Measurements from ENCODE around the gene TMEM150B. TPM values are rescaled to one million over a fixed set of nuclear protein-coding genes. Genes with fewer than 3 reads are reported as not detected.

TMEM150B gene
- polyA plus RNA-seq, 1 of the 3 experiments (the other 2 are of a cell fraction) = not detected

DNA sequence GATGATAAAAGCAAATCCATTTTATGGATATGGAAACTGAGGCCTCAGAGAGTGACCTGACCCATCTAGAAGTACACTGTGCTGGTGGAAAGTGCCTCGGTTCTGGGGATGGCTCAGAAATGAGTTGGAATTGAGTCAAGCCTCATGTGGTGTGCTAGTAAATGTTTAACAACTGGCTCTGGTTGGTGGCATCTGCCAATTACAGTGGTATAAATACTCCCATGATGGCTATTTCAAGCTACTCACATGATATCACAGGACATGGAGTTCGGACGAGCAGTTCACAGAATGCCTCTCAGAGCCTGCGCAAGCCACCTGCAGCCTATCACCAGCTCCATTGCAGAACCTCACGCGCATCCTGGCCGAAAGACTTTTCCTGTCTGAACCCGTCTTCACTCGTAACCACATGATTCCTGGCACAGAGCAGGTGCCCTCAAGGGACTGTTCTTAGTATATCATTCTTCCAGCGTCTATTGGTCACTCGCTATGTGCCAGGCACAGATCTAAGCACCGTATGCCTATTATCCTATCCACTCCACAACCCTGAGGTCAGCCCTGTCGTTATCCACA, 9.1 kb downstream of the TMEM150B start (continued):
- TF ChIP-seq, protein P1, sequence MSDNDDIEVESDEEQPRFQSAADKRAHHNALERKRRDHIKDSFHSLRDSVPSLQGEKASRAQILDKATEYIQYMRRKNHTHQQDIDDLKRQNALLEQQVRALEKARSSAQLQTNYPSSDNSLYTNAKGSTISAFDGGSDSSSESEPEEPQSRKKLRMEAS (IDR thresholded peaks at IDR 0.05; ENCODE audit: low read depth) = no peak
- TF ChIP-seq MEF2A (IDR thresholded peaks at IDR 0.05; ENCODE audit: borderline replicate concordance, low read depth) = no peak

DNA sequence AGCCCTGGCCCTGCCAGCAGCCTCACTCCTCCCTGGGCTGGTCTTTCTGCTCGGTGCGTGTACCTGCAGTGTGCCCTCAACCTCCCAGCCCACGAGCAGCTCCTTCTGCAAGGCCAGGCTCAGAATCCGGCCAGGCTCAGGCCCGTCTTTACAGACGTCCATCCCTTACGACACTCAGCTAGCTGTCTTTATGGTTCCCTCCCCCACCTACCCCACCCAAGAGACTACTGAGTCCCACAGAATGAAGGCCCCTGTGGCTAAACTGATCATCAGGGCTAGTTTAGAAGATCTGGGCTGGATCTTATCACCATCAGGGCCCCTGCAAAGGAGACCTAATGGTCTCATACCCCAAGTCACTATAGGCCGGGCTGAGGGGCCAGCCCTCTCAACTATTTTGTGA, 10.7 kb downstream of the TMEM150B start:
- Histone ChIP-seq H3K27me3 (ENCODE audit: insufficient read depth) (no peaks in the 10 kb centered on the region), H3K36me3 (replicated peaks in 1 of 2; ENCODE audit: control insufficient read depth in 1 of 2, insufficient read depth in 2 of 2, low read length in 1 of 2) (peaks cover 1 to 4% of the 10 kb centered on the region in 2 experiments), H3K79me2 (ENCODE audit: insufficient read depth) (no peaks in the 10 kb centered on the region), H3K4me2 (no peak overlapping the region), H3K9me2 (no peaks in the 10 kb centered on the region), H2AFZ (ENCODE audit: low read depth) (no peak overlapping the region), H3K4me3 (ENCODE audit: low read depth in 2 of 2, low read length in 1 of 2) (no peak overlapping the region), H3F3A (replicated peaks; ENCODE audit: insufficient read depth) (no peaks in the 10 kb centered on the region), H3K4me1 (ENCODE audit: control insufficient read depth in 1 of 2, insufficient read depth in 2 of 2, low read depth in 1 of 2, low read length in 1 of 2) (no peaks in the 10 kb centered on the region), H3K9me3 (no peaks in the 10 kb centered on the region), H3K27ac (ENCODE audit: low read depth in 2 of 2, low read length in 1 of 2) (no peak overlapping the region), H3K9ac (no peak overlapping the region), H4K20me1 (ENCODE audit: insufficient read depth) (no peaks in the 10 kb centered on the region)
- ChIA-PET POLR2A (no interaction called here), CTCF (interaction anchor here (7.7 kb wide), 1 partner anchor 12 kb away, joined by 46 read pairs; no protein-coding TSS in a partner anchor)
- WGBS (ENCODE audit: low lambda C conversion rate) = 86% methylated on average over 8 of the region's 8 CpGs
- TF ChIP-seq, protein P2, sequence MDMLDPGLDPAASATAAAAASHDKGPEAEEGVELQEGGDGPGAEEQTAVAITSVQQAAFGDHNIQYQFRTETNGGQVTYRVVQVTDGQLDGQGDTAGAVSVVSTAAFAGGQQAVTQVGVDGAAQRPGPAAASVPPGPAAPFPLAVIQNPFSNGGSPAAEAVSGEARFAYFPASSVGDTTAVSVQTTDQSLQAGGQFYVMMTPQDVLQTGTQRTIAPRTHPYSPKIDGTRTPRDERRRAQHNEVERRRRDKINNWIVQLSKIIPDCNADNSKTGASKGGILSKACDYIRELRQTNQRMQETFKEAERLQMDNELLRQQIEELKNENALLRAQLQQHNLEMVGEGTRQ (IDR thresholded peaks at IDR 0.05; ENCODE audit: borderline replicate concordance, low read depth, low read length) = no peak
- TF ChIP-seq CHD2 (IDR thresholded peaks at IDR 0.05; ENCODE audit: low read length, partially characterized antibody) = no peak
- TF ChIP-seq, protein P3, sequence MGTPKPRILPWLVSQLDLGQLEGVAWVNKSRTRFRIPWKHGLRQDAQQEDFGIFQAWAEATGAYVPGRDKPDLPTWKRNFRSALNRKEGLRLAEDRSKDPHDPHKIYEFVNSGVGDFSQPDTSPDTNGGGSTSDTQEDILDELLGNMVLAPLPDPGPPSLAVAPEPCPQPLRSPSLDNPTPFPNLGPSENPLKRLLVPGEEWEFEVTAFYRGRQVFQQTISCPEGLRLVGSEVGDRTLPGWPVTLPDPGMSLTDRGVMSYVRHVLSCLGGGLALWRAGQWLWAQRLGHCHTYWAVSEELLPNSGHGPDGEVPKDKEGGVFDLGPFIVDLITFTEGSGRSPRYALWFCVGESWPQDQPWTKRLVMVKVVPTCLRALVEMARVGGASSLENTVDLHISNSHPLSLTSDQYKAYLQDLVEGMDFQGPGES (IDR thresholded peaks at IDR 0.05; ENCODE audit: low read depth, low read length) = no peak
- no peak for TF ChIP-seq TAF1 (IDR thresholded peaks at IDR 0.05; ENCODE audit: borderline replicate concordance, low read depth, low read length)
- TF ChIP-seq, protein P1 (IDR thresholded peaks at IDR 0.05; ENCODE audit: low read depth) = no peak
- TF ChIP-seq, protein P4, sequence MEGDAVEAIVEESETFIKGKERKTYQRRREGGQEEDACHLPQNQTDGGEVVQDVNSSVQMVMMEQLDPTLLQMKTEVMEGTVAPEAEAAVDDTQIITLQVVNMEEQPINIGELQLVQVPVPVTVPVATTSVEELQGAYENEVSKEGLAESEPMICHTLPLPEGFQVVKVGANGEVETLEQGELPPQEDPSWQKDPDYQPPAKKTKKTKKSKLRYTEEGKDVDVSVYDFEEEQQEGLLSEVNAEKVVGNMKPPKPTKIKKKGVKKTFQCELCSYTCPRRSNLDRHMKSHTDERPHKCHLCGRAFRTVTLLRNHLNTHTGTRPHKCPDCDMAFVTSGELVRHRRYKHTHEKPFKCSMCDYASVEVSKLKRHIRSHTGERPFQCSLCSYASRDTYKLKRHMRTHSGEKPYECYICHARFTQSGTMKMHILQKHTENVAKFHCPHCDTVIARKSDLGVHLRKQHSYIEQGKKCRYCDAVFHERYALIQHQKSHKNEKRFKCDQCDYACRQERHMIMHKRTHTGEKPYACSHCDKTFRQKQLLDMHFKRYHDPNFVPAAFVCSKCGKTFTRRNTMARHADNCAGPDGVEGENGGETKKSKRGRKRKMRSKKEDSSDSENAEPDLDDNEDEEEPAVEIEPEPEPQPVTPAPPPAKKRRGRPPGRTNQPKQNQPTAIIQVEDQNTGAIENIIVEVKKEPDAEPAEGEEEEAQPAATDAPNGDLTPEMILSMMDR (IDR thresholded peaks at IDR 0.05) = no peak
- TF ChIP-seq TEAD4 (IDR thresholded peaks at IDR 0.05; ENCODE audit: borderline replicate concordance, insufficient read depth) = no peak
- no peak for TF ChIP-seq MXI1 (IDR thresholded peaks at IDR 0.05; ENCODE audit: low read depth, low read length)
- TF ChIP-seq SMC3 (IDR thresholded peaks at IDR 0.05; ENCODE audit: low read depth, low read length) = no peak
- no peak for TF ChIP-seq FOSL2 (IDR thresholded peaks at IDR 0.05; ENCODE audit: borderline replicate concordance, low read depth)
- TF ChIP-seq RFX5 (IDR thresholded peaks at IDR 0.05; ENCODE audit: low read length) = no peak
- DNase-seq = peak; percentile 19
